Body of pancreas (tissue), 4 donors: ENCODE data around the gene PLK5. TPM values are rescaled to one million over a fixed set of nuclear protein-coding genes. Genes with fewer than 3 reads are reported as not detected.
A peak's percentile ranks its signal among the peaks of the same experiment; 100 is the strongest.

Experiments used
- ATAC-seq: fragments of 150-250 bp; one replicate; pipeline ENCODE4 v1.9.1; 2016
- DNase-seq, 4 donors: peaks; one replicate each; pipeline ENCODE4 v3.0.0-alpha.2; 2019
- H3K27ac ChIP-seq, 4 donors: fragments of 200-600 bp; sonication (generic); 1 replicate in 3 of 4; 2 replicates in 1 of 4; pipeline versions ENCODE4 v1.5.1 to v1.6.1; 2016 to 2019; ENCODE audit warnings: mild to moderate bottlenecking in 1 of 4, mixed read lengths in 1 of 4, moderate library complexity in 1 of 4
- H3K27me3 ChIP-seq, 2 donors: fragments of 200-600 bp; sonication (generic); one replicate each; pipeline ENCODE4 v1.6.0; 2016; ENCODE audit warnings: mild to moderate bottlenecking in 1 of 2
- H3K36me3 ChIP-seq, 2 donors: fragments of 200-600 bp; sonication (generic); replicated peaks in 1 of 2; 2 replicates each; pipeline ENCODE4 v1.5.1; 2016; ENCODE audit warnings: low read depth in 2 of 2; ENCODE audit not compliant: insufficient read depth in 1 of 2
- H3K4me1 ChIP-seq: fragments of 200-600 bp; sonication (generic); one replicate; pipeline ENCODE4 v1.6.0; 2016
- H3K4me3 ChIP-seq, 2 donors: fragments of 200-600 bp; sonication (generic); 1 replicate in 1 of 2; 2 replicates in 1 of 2; pipeline ENCODE4 v1.5.1; 2016 to 2019
- H3K9me3 ChIP-seq, 3 donors: fragments of 200-600 bp; sonication (generic); 1 replicate in 2 of 3; 2 replicates in 1 of 3; pipeline ENCODE4 v1.5.1; 2016
- POLR2A ChIP-seq, 3 donors: fragments of 450-650 bp; IDR thresholded peaks; one replicate each; pipeline ENCODE4 v1.6.1; 2016; ENCODE audit warnings: antibody characterized with exemption in 3 of 3, mild to moderate bottlenecking in 2 of 3
- WGBS, 2 donors: methylation state at CpG; one replicate each; pipeline ENCODE4 v1.1.5; 2017; 5-methylcytosine and 5-hydroxymethylcytosine counted together
- intact Hi-C: fragments of 100-400 bp; cut with DNase I; formaldehyde crosslinking; loops from one replicate; pipeline ENCODE4 v1.15.1; 2023
- total RNA-seq, 2 donors: library from RNA; depleted of rRNA; stranded (reverse); fragments of >200 nt; gene quantifications; one replicate each; pipeline ENCODE4 v1.1.0, GENCODE V29; 2016
- TF ChIP-seq, protein P1 (sequence below), 7 experiments: fragments of 450-650 bp in 4 of 7; fragments of 200-600 bp in 3 of 7; sonication (generic) in 3 of 7; IDR thresholded peaks; one replicate each; pipeline ENCODE4 v1.5.1; 2016 to 2019; ENCODE audit warnings: antibody characterized with exemption in 7 of 7

Gene PLK5
- total RNA-seq, 2 donors from 2014 or later: not detected

GRCh38 chr19:1510442-1510806 lies 13.5 kb upstream of the PLK5 start:
- Histone ChIP-seq H3K27ac (no peak overlapping the region), H3K27me3 (peaks cover 0 to 21% of the 10 kb centered on the region in 2 donors), H3K9me3 (no peaks in the 10 kb centered on the region), H3K4me3 (no peak overlapping the region), H3K36me3 (no peaks in the 10 kb centered on the region), H3K4me1 (peaks cover 24% of the 10 kb centered on the region)
- DNase-seq: no peak
- intact Hi-C loops: loop anchor here (10.0 kb wide), 1 partner anchor 226 kb away; the partner anchor contains the start of gene EFNA2
- WGBS, 2 donors: 48% methylated on average over 23 of the region's 25 CpGs; no CpG with 5 or more reads in 1 of the 2 donors
- ATAC-seq: no peak
- TF ChIP-seq, protein P1, sequence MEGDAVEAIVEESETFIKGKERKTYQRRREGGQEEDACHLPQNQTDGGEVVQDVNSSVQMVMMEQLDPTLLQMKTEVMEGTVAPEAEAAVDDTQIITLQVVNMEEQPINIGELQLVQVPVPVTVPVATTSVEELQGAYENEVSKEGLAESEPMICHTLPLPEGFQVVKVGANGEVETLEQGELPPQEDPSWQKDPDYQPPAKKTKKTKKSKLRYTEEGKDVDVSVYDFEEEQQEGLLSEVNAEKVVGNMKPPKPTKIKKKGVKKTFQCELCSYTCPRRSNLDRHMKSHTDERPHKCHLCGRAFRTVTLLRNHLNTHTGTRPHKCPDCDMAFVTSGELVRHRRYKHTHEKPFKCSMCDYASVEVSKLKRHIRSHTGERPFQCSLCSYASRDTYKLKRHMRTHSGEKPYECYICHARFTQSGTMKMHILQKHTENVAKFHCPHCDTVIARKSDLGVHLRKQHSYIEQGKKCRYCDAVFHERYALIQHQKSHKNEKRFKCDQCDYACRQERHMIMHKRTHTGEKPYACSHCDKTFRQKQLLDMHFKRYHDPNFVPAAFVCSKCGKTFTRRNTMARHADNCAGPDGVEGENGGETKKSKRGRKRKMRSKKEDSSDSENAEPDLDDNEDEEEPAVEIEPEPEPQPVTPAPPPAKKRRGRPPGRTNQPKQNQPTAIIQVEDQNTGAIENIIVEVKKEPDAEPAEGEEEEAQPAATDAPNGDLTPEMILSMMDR (IDR thresholded peaks at IDR 0.05): no peak
- TF ChIP-seq POLR2A (IDR thresholded peaks at IDR 0.05): no peak

DNA sequence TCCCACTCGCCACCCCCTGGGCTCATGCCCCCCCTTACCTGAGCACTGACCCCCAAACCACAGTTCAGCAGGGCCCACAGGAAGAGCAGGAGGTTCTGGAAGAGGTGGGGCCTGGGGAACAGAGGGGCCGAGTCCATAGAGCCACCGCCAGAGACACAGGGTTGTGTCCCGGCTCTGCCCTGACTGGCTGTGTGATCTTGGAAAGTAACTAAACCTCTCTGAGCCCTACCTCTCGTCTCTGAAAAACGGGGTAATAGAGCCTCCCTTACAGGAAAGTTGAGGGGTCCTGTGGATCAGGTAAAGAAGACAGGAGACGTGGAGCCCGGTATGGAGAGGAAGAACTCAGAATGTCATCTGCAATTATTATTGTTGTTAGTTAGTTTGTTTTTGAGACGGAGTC lies 13.1 kb upstream of the PLK5 start:
- Histone ChIP-seq H3K36me3 (no peaks in the 10 kb centered on the region), H3K4me1 (peaks cover 24% of the 10 kb centered on the region), H3K27me3 (peaks cover 0 to 21% of the 10 kb centered on the region in 2 donors), H3K4me3 (no peak overlapping the region), H3K9me3 (no peaks in the 10 kb centered on the region), H3K27ac (no peak overlapping the region)
- intact Hi-C loops: loop anchor here (10.0 kb wide), 1 partner anchor 226 kb away; the partner anchor contains the start of gene EFNA2
- ATAC-seq (no peak), DNase-seq (no peak)
- 35 to 38% methylated on average over 7 to 8 of the region's 9 CpGs for WGBS, 2 donors
- TF ChIP-seq POLR2A (IDR thresholded peaks at IDR 0.05): no peak
- TF ChIP-seq, protein P1 (IDR thresholded peaks at IDR 0.05): no peak

DNA sequence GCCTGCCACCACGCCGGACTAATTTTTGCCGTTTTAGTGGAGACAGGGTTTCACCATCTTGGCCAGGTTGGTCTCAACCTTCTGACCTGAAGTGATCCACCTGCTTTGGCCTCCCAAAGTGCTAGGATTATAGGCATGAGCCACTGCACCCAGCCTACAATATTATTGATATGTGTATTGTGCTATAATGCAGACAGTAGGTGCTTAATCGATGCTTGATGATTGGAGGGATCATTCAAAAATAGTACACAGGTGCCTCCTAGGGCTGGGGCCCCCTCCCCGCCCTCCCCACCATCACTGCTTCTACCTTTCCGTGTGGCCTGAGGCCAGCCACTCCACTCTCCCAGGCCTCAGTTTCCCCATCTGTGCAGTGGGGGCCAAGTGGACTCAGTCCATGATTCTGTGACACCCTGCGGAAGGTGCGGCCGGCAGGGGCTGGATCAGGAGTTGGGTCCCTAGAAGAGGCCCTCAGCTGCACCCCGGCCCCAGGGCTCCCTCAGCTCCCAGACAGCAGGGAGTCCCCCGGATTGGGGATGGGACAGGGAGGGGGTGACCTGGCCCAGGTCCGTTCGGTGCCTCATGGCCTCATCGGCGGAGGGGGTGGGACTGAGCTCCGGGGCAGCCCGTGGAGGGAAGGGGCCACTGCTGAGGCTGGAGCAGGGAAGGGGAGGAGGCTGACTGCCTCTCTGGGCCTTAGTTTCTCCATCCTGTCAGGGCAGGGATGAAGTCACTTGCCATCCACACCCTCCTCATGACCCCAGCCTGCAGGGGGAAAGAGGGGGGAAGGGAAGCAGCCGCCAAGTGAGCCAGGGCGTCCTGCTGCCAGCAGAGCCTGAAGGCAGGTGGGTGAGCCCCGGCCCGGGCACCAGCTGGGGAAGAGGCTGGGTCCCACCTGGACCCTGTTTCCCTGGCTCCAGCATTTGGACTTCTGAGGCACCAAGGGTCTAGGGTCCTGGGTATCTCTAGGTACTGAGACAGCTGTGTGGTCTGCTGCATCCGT lies 12.3 kb upstream of the PLK5 start:
- ATAC-seq: no peak
- intact Hi-C loops: loop anchor here (10.0 kb wide), 1 partner anchor 227 kb away; the partner anchor contains the start of gene EFNA2
- no peak for DNase-seq
- peaks cover 0 to 21% of the 10 kb centered on the region in 2 donors for H3K27me3 ChIP-seq
- no peaks in the 10 kb centered on the region for H3K9me3 ChIP-seq
- no peak overlapping the region for H3K4me3 ChIP-seq
- TF ChIP-seq POLR2A (IDR thresholded peaks at IDR 0.05): no peak
- TF ChIP-seq, protein P1 (IDR thresholded peaks at IDR 0.05): no peak
- H3K4me1 ChIP-seq: peaks cover 24% of the 10 kb centered on the region
- no peaks in the 10 kb centered on the region for H3K36me3 ChIP-seq
- WGBS, 2 donors: 38 to 52% methylated on average over 7 to 21 of the region's 22 CpGs
- H3K27ac ChIP-seq: no peak overlapping the region

DNA sequence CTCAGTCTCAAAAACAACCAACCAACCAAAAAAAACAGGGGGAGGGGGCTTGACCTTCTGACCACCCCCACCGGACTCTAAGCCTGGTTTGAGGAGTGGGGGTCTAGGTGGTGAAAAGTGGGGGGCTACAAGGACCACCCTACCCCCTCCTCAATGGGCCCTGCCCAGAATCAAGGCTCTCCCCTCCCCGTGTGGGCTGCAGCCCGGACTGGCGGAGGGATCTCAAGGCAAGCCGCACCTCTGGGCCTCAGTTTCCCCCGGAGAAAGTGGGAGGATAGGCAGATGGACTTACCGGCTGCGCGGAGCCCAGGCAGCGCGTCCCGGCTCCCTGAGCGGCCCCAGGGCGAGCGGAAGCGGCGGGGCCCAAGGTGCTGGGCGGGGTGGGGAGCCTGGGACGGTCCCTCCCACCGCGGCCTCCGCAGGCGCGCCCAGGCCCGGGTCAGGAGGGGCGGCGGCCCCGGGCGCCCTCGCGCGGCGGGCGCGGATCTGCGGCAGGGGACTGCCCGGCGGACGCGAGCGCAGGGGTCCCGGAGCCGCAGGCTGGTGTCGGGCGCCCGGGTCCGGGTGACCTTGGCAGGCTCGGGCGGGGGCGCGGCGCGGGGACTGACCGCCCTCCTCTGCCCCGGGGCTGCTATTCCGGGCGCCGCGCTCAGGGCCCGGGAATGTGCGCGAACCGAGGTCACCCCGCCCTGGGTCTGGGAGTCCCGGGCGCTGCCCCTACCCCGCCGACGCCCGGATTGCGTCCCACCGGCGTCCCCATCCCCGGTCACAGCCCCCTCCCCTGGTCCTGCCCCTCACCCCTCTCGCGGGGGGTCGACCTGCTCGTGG lies 11.0 kb upstream of the PLK5 start, which contains the start of gene ADAMTSL5:
TSS of gene ADAMTSL5 (minus strand) at position 349 of the 828 bp plus-strand sequence. CDS start 2,076 bp downstream, outside the sequence.
- intact Hi-C loops: loop anchor here (10.0 kb wide), 1 partner anchor 228 kb away; the partner anchor contains the start of gene EFNA2
- TF ChIP-seq POLR2A (IDR thresholded peaks at IDR 0.05): no peak
- TF ChIP-seq, protein P1 (IDR thresholded peaks at IDR 0.05): peak in 1 of 7 experiments; percentile 27
- H3K27ac ChIP-seq: no peak within 1 kb of the TSS
- no peaks in the 10 kb centered on the region for H3K36me3 ChIP-seq
- peaks cover 15% of the 10 kb centered on the region for H3K4me1 ChIP-seq
- no peaks in the 10 kb centered on the region for H3K9me3 ChIP-seq
- ATAC-seq: peak; percentile 53
- 4 to 17% methylated on average over 13 to 32 of the region's 78 CpGs for WGBS, 2 donors
- peaks cover 0 to 21% of the 10 kb centered on the region in 2 donors for H3K27me3 ChIP-seq
- H3K4me3 ChIP-seq: no peak within 1 kb of the TSS
- peak in 2 of 4 donors; percentile 19 to 45 for DNase-seq
